HEK293 (cell line): Measurements from ENCODE around the gene PLEKHG4.

ENCODE experiments used
- CTCF ChIA-PET: fragments of 350-600 bp; formaldehyde crosslinking; extraction: SDS; loops from one replicate; lab custom pipeline; 2021; ENCODE audit warnings: antibody characterized with exemption; lab: Yijun Ruan, JAX
- POLR2A ChIA-PET: fragments of 300-600 bp; formaldehyde crosslinking; extraction: SDS; loops from one replicate; lab custom pipeline; 2020; ENCODE audit warnings: antibody characterized with exemption, inconsistent platforms; lab: Yijun Ruan, JAX
- H3K27ac ChIP-seq: fragments of 200-500 bp; sonication (Bioruptor generic); 2 replicates; pipeline ENCODE4 v1.5.1; 2014; ENCODE audit warnings: low read depth, low read length, control low read depth, inconsistent platforms; ENCODE audit errors: extremely low read depth
- H3K36me3 ChIP-seq, 2 experiments: fragments of 200-500 bp in 1 of 2; sonication (Bioruptor generic) in 1 of 2; 1 replicate in 1 of 2; 2 replicates in 1 of 2; pipeline ENCODE4 v1.5.1; 2014 to 2017; ENCODE audit warnings: inconsistent platforms in 2 of 2, low read length in 2 of 2; ENCODE audit not compliant: control insufficient read depth in 2 of 2, insufficient read depth in 1 of 2
- H3K4me1 ChIP-seq: fragments of 200-500 bp; sonication (Bioruptor generic); 2 replicates; pipeline ENCODE4 v1.5.1; 2014; ENCODE audit warnings: mild to moderate bottlenecking, low read length, inconsistent platforms; ENCODE audit not compliant: control insufficient read depth, insufficient read depth
- H3K4me3 ChIP-seq: 2 replicates; pipeline ENCODE4 v1.5.1; 2011; ENCODE audit warnings: low read depth, mild to moderate bottlenecking, control low read depth, low read length, moderate library complexity
- H3K9me3 ChIP-seq: fragments of 200-500 bp; sonication (Bioruptor generic); 2 replicates; pipeline ENCODE4 v1.5.1; 2014; ENCODE audit warnings: low read depth, low read length, inconsistent platforms; ENCODE audit not compliant: control insufficient read depth, insufficient read depth
- INSM2 ChIP-seq: fragments of 450-650 bp; formaldehyde crosslinking; IDR thresholded peaks from 2 replicates; pipeline ENCODE4 v1.5.1; 2016; ENCODE audit warnings: missing biosample characterization, missing genetic modification characterization
- MZF1 ChIP-seq: fragments of 450-650 bp; formaldehyde crosslinking; IDR thresholded peaks from 2 replicates; pipeline ENCODE4 v1.5.1; 2017; ENCODE audit warnings: missing biosample characterization, missing genetic modification characterization, borderline replicate concordance
- REPIN1 ChIP-seq: fragments of 450-650 bp; formaldehyde crosslinking; IDR thresholded peaks from 2 replicates; pipeline ENCODE4 v1.5.1; 2017; ENCODE audit warnings: missing biosample characterization, missing genetic modification characterization, low read depth
- SP2 ChIP-seq: fragments of 450-650 bp; formaldehyde crosslinking; IDR thresholded peaks from 2 replicates; pipeline ENCODE4 v1.5.1; 2016; ENCODE audit warnings: missing biosample characterization, missing genetic modification characterization
- SP7 ChIP-seq: fragments of 450-650 bp; formaldehyde crosslinking; IDR thresholded peaks from 2 replicates; pipeline ENCODE4 v1.5.1; 2016; ENCODE audit warnings: missing biosample characterization, missing genetic modification characterization
- ZBTB21 ChIP-seq: fragments of 450-650 bp; formaldehyde crosslinking; IDR thresholded peaks from 2 replicates; pipeline ENCODE4 v1.5.1; 2017; ENCODE audit warnings: missing biosample characterization, missing genetic modification characterization
- ZNF132 ChIP-seq: fragments of 450-650 bp; formaldehyde crosslinking; IDR thresholded peaks from 2 replicates; pipeline ENCODE4 v1.5.1; 2017; ENCODE audit warnings: missing biosample characterization, missing genetic modification characterization, borderline replicate concordance
- ZNF223 ChIP-seq: fragments of 450-650 bp; formaldehyde crosslinking; IDR thresholded peaks from 2 replicates; pipeline ENCODE4 v1.5.1; 2016; ENCODE audit warnings: missing biosample characterization, missing genetic modification characterization
- ZNF24 ChIP-seq: fragments of 450-650 bp; formaldehyde crosslinking; IDR thresholded peaks from 2 replicates; pipeline ENCODE4 v1.5.1; 2016; ENCODE audit warnings: missing biosample characterization, missing genetic modification characterization
- ZNF324 ChIP-seq: fragments of 450-650 bp; formaldehyde crosslinking; IDR thresholded peaks from 2 replicates; pipeline ENCODE4 v1.5.1; 2016; ENCODE audit warnings: missing biosample characterization, missing genetic modification characterization
- ZNF335 ChIP-seq: fragments of 450-650 bp; formaldehyde crosslinking; conservative IDR thresholded peaks from 2 replicates; pipeline ENCODE4 v1.5.1; 2016; ENCODE audit warnings: missing biosample characterization, missing genetic modification characterization
- ZNF394 ChIP-seq: fragments of 450-650 bp; formaldehyde crosslinking; IDR thresholded peaks from 2 replicates; pipeline ENCODE4 v1.5.1; 2016; ENCODE audit warnings: missing biosample characterization, missing genetic modification characterization, mild to moderate bottlenecking, moderate library complexity, borderline replicate concordance
- ZNF433 ChIP-seq: fragments of 450-650 bp; formaldehyde crosslinking; IDR thresholded peaks from 2 replicates; pipeline ENCODE4 v1.5.1; 2016; ENCODE audit warnings: missing biosample characterization, missing genetic modification characterization, low read depth
- ZNF473 ChIP-seq: fragments of 450-650 bp; formaldehyde crosslinking; IDR thresholded peaks from 2 replicates; pipeline ENCODE4 v1.5.1; 2017; ENCODE audit warnings: missing biosample characterization, missing genetic modification characterization
- ZNF48 ChIP-seq: fragments of 450-650 bp; formaldehyde crosslinking; IDR thresholded peaks from 2 replicates; pipeline ENCODE4 v1.5.1; 2016; ENCODE audit warnings: missing biosample characterization, missing genetic modification characterization
- ZNF510 ChIP-seq: fragments of 450-650 bp; formaldehyde crosslinking; IDR thresholded peaks from 2 replicates; pipeline ENCODE4 v1.5.1; 2018; ENCODE audit warnings: mild to moderate bottlenecking, missing genetic modification characterization, missing biosample characterization; ENCODE audit not compliant: insufficient replicate concordance
- ZNF521 ChIP-seq: fragments of 450-650 bp; formaldehyde crosslinking; IDR thresholded peaks from 2 replicates; pipeline ENCODE4 v1.5.1; 2017; ENCODE audit warnings: missing biosample characterization, mild to moderate bottlenecking, missing genetic modification characterization
- ZNF544 ChIP-seq: fragments of 450-650 bp; formaldehyde crosslinking; IDR thresholded peaks from 2 replicates; pipeline ENCODE4 v1.5.0; 2017; ENCODE audit warnings: missing biosample characterization, missing genetic modification characterization
- ZNF549 ChIP-seq: fragments of 450-650 bp; IDR thresholded peaks from 2 replicates; pipeline ENCODE4 v1.5.1; 2018; ENCODE audit warnings: missing biosample characterization, missing genetic modification characterization, mild to moderate bottlenecking, inconsistent platforms, moderate library complexity
- ZNF571 ChIP-seq: fragments of 450-650 bp; formaldehyde crosslinking; IDR thresholded peaks from 2 replicates; pipeline ENCODE4 v1.5.0; 2017; ENCODE audit warnings: missing biosample characterization, missing genetic modification characterization
- ZNF76 ChIP-seq: fragments of 450-650 bp; formaldehyde crosslinking; IDR thresholded peaks from 2 replicates; pipeline ENCODE4; 2016; ENCODE audit warnings: low read depth, missing biosample characterization, missing genetic modification characterization, borderline replicate concordance
- ZNF792 ChIP-seq: fragments of 450-650 bp; formaldehyde crosslinking; IDR thresholded peaks from 2 replicates; pipeline ENCODE4 v1.5.1; 2016; ENCODE audit warnings: missing biosample characterization, missing genetic modification characterization
- ZNF843 ChIP-seq: fragments of 450-650 bp; formaldehyde crosslinking; IDR thresholded peaks from 2 replicates; pipeline ENCODE4 v1.5.1; 2016; ENCODE audit warnings: missing biosample characterization, missing genetic modification characterization
- TF ChIP-seq, protein P1 (sequence below): fragments of 450-650 bp; formaldehyde crosslinking; IDR thresholded peaks from 2 replicates; pipeline ENCODE4 v1.5.1; 2016; ENCODE audit warnings: missing biosample characterization, missing genetic modification characterization

Gene PLEKHG4

GRCh38 chr16:67271446-67271845 lies 7.9 kb upstream of the PLEKHG4 start:
- ChIA-PET CTCF (interaction anchor here (0.9 to 1.5 kb wide), 2 partner anchors 13 to 68 kb away, joined by 3 to 5 read pairs; no protein-coding TSS in a partner anchor), POLR2A (interaction anchor here (1.0 to 1.3 kb wide), 2 partner anchors 24 to 27 kb away, joined by 3 to 8 read pairs; partner anchors contain the start of genes FHOD1 and SLC9A5)
- Histone ChIP-seq H3K4me1 (no peaks in the 10 kb centered on the region), H3K36me3 (peaks cover 0 to 15% of the 10 kb centered on the region in 2 experiments; a peak in 2 of 3 replicates), H3K27ac (no peak overlapping the region), H3K9me3 (no peaks in the 10 kb centered on the region), H3K4me3 (no peak overlapping the region)
- TF ChIP-seq ZNF792 (no peak), ZNF132 (tag by site-specific recombination) (no peak), ZNF843 (tag by site-specific recombination) (no peak), ZBTB21 (tag by site-specific recombination) (no peak), ZNF544 (tag by site-specific recombination) (no peak), ZNF473 (tag by site-specific recombination) (no peak), ZNF76 (tag by site-specific recombination) (no peak), INSM2 (tag by site-specific recombination) (no peak), ZNF335 (tag by site-specific recombination) (no peak), ZNF433 (tag by site-specific recombination) (no peak), REPIN1 (tag by site-specific recombination) (no peak), ZNF549 (no peak), ZNF521 (no peak), ZNF510 (tag by site-specific recombination) (no peak), MZF1 (tag by site-specific recombination) (no peak), ZNF324 (tag by site-specific recombination) (no peak), ZNF571 (no peak), ZNF48 (tag by site-specific recombination) (no peak), ZNF394 (tag by site-specific recombination) (no peak)
- TF ChIP-seq, protein P1, sequence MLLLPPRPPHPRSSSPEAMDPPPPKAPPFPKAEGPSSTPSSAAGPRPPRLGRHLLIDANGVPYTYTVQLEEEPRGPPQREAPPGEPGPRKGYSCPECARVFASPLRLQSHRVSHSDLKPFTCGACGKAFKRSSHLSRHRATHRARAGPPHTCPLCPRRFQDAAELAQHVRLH: no peak

GRCh38 chr16:67275321-67275720 lies 4.0 kb upstream of the PLEKHG4 start:
- Histone ChIP-seq H3K9me3 (no peaks in the 10 kb centered on the region), H3K4me3 (no peak overlapping the region), H3K36me3 (peaks cover 0 to 29% of the 10 kb centered on the region in 2 experiments; a peak in 2 of 3 replicates), H3K27ac (no peak overlapping the region), H3K4me1 (no peaks in the 10 kb centered on the region)
- ChIA-PET POLR2A (interaction anchor here (0.6 kb wide), 1 partner anchor 64 kb away, joined by 4 read pairs; no protein-coding TSS in a partner anchor), CTCF (no interaction called here)
- TF ChIP-seq SP2 (tag by site-specific recombination) (no peak), ZNF223 (tag by site-specific recombination) (no peak), SP7 (tag by site-specific recombination) (no peak), ZNF24 (tag by site-specific recombination) (no peak)
